Stimulated activated CD4-positive, alpha-beta T cell treated with anti-CD3 and anti-CD28 coated beads, Interleukin-4, amount 100 ng/mL, for 4 hours (primary cell): ENCODE results near the gene KRT6C.
"Not testable (repeated sequence)": the region's sequence is repeated elsewhere in the genome, so short reads cannot be mapped to it uniquely, and the experiment has no call there.

Experiments used
- DNase-seq, 2 experiments: peaks; one replicate each; pipeline ENCODE4 v3.0.0-alpha.2; 2020

The KRT6C gene

DNA sequence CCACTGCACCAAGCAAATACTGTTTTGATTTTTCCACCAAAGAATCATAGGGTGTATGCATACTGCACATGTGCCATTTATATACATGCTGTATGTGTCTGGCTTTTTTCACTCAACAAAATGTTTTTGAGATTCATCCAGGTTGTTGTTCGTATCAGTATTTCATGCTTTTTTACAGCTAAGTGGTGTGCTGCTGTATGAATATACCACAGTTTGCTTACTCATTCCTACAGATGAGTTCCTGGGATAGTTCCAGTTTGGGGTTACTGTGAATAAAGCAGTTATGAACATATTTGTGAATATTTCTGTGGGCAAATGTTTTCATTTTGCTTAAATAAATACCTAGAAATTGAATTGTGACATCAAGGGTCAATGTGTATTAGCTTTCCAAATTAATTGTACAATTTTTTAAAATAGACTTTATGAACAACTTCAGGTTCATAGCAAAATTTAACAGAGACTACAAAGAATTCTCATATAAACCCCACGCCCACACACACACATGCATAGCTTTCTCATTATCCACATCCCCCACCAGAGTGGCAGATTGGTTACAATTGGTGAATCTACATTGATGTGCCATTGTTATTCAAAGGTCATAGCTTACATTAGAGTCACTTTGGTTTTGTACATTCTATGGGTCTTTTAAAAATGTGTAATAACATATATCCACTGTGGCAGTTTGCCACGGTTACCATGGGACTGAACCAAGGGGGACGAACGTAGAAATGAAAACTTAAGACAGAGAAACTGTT, 26.4 kb upstream of the KRT6C start:
- no peak for DNase-seq

DNA sequence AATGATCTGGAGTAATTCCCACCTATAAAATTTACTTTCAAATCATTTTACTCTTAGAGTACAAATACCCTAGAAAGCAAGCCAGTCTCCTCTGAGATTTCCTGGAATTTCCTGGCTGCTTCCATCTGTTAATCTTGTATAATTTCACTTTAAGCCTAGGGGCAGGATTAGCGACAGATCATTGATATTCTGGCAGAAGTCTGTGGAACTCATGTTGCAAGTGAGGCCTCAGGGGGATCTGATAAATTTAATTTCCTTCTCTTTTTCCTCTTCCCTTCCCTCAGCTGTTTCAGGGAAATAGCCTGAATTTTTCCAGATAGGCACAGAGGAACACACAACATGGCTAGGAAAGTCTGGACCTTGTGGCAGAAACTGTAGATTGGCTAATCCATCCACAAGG, 25.3 kb upstream of the KRT6C start:
- DNase-seq = no peak

DNA sequence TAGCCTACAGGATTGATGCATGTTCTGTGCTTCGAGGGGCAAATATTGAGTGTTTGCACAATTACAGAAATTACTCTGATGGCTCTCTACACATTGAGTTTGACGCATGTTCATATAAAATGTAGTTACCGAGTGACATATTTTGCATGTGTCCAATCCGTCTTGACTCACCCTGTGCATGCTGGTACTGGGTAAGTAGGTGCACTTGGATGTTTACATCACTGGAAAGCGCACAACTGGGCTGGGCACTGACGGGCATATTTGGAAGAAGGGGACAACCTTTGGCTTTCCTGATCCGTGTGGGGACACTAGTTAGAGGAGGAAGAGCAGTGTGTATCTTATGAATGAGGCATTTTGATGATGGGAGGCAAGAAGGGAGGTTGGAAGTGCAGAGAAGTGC, 24.4 kb upstream of the KRT6C start:
- DNase-seq = no peak

DNA sequence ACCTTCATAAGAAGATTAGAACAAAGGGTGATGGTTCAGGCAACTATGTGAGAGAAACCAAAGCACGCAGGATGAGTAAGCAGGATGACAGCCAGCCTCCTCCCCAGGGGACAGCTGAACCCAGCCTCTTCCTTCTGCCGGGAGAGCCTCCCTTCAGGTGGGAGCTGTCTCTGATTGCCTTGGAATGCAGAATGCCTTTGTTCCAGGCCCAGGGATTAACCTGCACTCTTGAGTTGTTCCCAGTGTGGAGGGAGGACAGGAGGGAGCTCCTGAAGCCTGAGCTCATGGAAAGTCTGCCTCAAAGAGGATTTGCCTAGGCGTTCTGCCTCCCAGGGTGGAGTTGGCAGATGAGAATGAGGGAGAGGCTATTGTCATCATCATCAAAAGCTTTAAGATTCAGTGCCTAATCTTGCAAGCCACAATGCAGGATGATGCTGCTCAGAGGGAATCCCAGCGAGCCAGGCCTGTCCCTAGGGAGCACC, 23.0 kb upstream of the KRT6C start:
- no peak for DNase-seq

DNA sequence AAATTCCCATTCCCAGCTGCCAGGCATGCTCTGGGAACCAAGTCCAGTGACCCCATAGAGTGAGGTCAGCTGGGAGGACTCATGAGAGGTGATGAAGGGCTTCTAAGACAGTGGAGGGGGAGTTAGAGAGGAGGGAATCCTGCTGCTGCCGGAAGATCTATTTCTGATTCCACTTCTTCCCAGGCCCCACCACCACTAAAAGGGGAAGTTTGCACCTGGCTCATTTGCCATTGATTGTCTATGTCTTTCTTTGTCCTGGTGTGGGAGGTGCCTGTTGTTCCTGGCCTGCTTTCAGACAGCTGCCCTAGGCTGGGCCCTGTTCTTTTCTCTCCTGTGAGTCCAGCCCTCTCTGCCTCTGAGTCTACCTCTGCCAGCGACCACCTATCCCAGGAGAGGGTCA, 22.4 kb upstream of the KRT6C start:
- DNase-seq = no peak

DNA sequence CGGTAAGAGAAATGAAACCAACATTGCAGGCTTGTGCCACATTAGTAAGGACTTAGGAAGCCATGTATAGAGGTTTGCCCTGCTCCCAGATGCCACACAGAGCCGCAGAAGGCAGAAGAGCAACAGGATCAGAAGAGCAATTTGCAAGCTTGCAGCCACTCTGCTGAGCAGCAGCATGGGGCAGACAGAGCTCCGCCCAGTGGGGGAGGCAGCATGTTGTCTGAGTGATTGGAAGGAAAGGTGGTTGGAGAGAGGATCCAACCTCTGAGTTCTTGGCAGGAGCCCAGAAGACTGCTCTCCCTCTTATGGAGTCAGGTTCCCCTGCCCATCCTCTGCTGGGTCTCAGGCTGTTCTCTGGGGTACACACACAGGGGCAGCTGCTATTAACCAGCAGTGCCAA, 21.8 kb upstream of the KRT6C start:
- DNase-seq = no peak

GRCh38 chr12:52494518-52494917, 20.9 kb upstream of the KRT6C start:
- DNase-seq = no peak

- DNase-seq = no peak
Measured at GRCh38 chr12:52494100-52494499, 20.5 kb upstream of the KRT6C start.

DNA sequence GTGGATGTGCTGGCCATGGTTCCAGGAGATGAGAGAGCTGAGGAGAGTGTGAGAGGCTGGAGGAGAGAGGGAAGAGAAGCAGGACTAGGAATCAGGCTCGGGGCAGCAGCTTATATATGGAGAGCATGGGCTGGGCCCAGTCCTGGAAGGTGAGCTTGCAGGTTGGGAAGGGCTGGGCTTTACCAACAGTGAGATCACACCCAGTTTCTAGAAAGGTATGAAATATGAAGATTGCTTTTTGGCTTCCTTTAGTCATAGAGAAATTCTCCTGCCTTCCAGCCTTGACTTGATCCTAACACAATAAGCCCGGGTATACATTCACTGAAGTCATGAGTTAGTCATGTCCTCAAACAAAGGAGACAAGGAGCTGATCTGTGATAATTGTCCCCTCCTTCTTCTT, 19.6 kb upstream of the KRT6C start, which contains the start of gene KRT6A:
Gene KRT6A (minus strand): TSS at position 86 of the 400 bp plus-strand sequence. CDS start 69 bp downstream, at position 17.
- DNase-seq = no peak

DNA sequence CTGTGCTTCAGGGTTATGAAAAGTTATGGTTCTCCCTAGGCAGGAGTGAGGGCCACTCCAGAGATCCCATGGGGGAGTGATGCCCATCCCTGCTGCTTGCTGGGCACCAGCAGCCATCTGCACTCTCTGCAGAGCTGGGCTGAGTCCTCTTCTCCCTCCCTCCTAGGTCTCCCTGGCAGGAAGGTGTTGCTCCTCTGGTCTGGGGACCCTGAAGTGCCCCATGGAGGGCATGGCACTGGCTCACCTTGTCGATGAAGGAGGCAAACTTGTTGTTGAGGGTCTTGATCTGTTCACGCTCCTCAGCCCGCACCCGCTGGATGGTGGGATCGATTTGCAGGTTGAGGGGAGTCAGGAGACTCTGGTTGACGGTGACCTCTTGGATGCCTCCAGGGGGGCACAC, 18.8 kb upstream of the KRT6C start:
- not testable (repeated sequence) for DNase-seq

DNA sequence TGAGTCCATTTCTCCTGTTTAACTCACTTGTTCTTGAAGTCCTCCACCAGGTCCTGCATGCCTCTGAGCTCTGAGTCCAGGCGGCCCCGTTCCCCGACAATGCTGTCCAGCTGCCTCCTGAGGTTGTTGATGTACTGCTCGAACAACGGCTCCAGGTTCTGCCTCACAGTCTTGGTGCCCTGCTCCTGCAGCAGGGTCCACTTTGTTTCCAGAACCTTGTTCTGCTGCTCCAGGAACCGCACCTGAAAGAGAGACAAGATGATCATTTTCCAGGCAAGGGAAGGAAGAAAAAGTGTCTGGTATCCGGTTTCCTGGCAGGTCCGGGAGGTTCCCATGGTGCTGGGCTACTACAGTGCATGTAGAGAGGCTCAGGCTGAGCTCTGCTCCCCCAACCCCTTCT, 17.9 kb upstream of the KRT6C start:
- not testable (repeated sequence) for DNase-seq

DNA sequence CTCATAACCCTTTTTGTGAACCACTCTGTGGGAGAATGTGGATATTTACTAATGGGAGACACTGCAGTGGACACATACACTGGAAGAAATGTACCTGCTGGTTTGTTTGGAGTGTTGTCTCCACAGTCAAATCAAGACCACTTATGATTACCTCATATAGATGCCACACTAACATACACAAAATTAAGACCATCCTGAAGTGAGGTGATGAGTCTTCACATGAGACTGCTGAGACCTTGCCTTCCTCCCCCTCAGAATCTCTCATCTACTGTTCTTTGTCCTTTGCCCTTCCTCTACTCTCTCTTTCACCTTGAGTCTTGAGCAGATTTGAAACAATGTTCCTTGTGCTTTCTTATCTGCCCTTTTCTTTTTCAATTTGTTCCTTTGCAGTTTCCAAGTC, 15.1 kb upstream of the KRT6C start:
- no peak for DNase-seq

DNA sequence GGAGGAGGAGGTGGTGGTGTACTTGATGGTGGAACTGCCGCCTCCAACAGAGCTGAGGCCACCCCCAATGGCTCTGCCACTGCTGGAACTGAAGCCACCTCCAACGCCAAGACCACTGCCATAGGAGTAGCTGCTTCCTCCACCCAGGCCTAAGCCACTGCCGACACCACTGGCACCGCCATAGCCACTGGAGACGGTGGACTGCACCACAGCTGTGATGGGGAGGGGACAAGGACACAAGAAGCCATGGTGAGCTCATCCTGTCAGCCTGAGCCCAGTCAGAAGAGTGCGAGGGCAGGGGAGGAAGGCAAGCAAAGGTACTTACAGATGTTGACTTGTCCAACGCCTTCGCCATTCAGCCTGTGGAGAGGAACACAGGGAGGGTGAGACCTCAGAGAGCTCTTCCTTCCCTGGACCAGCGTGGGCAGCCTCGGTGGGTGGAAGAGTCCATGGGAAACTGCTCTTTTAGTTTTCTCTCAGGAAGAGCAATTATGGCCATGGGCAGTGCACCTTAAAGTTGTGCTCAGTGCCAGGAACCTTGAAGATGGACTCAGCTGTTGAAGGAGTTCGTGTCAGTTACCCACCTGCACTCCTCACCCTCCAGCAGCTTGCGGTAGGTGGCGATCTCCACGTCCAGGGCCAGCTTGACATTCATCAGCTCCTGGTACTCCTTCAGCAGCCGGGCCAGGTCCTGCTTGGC, 14.3 kb upstream of the KRT6C start:
- not testable (repeated sequence) for DNase-seq

- DNase-seq = no peak
Measured at GRCh38 chr12:52487211-52487610, 13.6 kb upstream of the KRT6C start.

- no peak for DNase-seq
Measured at GRCh38 chr12:52486166-52487105, 12.8 kb upstream of the KRT6C start.

GRCh38 chr12:52480073-52480472, 6.5 kb upstream of the KRT6C start:
- no peak for DNase-seq

- DNase-seq = no peak
Measured at GRCh38 chr12:52477651-52478050, 4.0 kb upstream of the KRT6C start.

- no peak for DNase-seq
Measured at GRCh38 chr12:52474212-52474611, 607 bp upstream of the KRT6C start.

GRCh38 chr12:52469853-52470252, 3.8 kb downstream of the KRT6C start:
- DNase-seq = no peak

DNA sequence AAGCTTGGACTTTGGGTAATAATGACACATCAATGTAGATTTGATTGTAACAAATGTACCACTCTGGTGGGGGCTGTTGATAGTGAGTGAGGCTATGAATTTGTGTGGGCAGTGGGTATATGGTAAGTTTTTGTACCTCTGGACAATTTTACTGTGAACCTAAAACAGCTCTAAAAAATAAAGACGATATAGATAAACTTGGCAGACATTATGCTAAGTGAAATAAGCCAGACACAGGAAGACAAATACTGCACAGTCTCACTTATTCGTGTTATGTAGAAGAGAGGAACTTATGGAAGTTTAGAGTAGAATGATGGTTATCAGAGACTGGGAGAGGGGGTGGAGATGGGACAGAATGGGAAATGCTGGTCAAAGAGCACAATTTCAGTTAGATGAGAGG, 8.7 kb downstream of the KRT6C start:
- DNase-seq = no peak

DNA sequence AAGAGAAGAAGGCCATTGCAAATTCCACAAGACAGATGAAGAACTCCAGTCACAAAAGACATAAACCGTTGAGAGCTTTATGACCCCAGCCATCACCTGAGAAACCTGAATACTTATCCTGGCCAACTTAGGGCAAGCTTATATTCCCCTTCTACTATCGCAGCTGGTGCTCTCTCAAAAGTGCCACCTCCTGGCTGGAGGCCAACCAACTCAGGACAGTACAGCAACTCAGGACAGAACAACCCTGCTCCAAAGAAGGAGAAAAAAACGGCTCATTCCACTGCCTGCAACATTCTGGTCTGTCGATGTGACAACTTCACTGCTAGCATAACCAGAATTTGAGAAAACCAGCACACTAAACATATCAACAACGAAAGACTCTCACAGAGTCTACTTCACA, 11.9 kb downstream of the KRT6C start:
- DNase-seq = no peak

DNA sequence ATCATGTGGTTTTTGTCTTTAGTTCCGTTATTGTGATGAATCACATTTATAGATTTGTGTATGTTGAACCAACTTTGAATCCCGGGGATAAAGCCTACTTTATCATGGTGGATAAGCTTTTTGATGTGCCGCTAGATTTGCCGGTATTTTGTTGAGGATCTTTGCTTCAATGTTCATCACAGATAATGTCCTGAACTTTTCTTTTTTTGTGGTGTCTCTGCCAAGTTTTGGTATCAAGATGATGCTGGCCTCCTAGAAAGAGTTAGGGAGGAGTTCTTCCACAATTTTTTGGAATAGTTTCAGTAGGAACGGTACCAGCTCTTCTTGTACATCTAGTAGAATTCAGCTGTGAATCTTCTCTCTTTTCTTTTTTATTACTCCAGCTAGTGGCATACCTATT, 14.7 kb downstream of the KRT6C start:
- DNase-seq = no peak

- DNase-seq = no peak
Measured at GRCh38 chr12:52455821-52456220, 17.8 kb downstream of the KRT6C start.
